HG03558 (cell line): Measurements from ENCODE around the gene CHST10.
"Not testable (repeated sequence)": the region's sequence is repeated elsewhere in the genome, so short reads cannot be mapped to it uniquely, and the experiment has no call there.

Experiments
- ATAC-seq: cut with Tn5 transposase; IDR thresholded peaks from one replicate; pipeline ENCODE4 v1.9.1; 2021; ENCODE audit warnings: moderate number of reproducible peaks; ENCODE audit not compliant: unreplicated experiment; ENCODE audit errors: extremely low read depth

CHST10 gene

GRCh38 chr2:100344433-100344832, 73.0 kb downstream of the CHST10 start:
- no peak for ATAC-seq

- ATAC-seq, result not testable (repeated sequence)
These were observed 75.0 kb downstream of the CHST10 start for GRCh38 chr2:100342466-100342865.
